HuH-7.5 (cell line): ENCODE measurements around the gene ATP1A3.
"Not testable (repeated sequence)": the region's sequence is repeated elsewhere in the genome, so short reads cannot be mapped to it uniquely, and the experiment has no call there.

ENCODE experiments used
- DNase-seq: peaks from one replicate; pipeline ENCODE4 v3.0.0; 2011; ENCODE audit warnings: low spot score

The ATP1A3 gene

GRCh38 chr19:42010245-42011126, 16.5 kb upstream of the ATP1A3 start:
- no peak for DNase-seq

- DNase-seq: no peak
These were observed 12.5 kb upstream of the ATP1A3 start for GRCh38 chr19:42006569-42006968.

- DNase-seq: no peak
These were observed 11.5 kb upstream of the ATP1A3 start for GRCh38 chr19:42005504-42005903.

GRCh38 chr19:42003506-42004294, 9.7 kb upstream of the ATP1A3 start:
- no peak for DNase-seq

- no peak for DNase-seq
These were observed 5.8 kb upstream of the ATP1A3 start for GRCh38 chr19:41999878-42000208.

GRCh38 chr19:41999071-41999877, 5.2 kb upstream of the ATP1A3 start:
- no peak for DNase-seq

GRCh38 chr19:41998246-41999020, 4.4 kb upstream of the ATP1A3 start:
- peak; percentile 83 for DNase-seq

- no peak for DNase-seq
These were observed 3.8 kb upstream of the ATP1A3 start for GRCh38 chr19:41997851-41998229.

GRCh38 chr19:41997121-41997850, 3.3 kb upstream of the ATP1A3 start:
- peak; percentile 93 for DNase-seq

- no peak for DNase-seq
These were observed 2.1 kb upstream of the ATP1A3 start for GRCh38 chr19:41995959-41996797.

GRCh38 chr19:41994994-41995958, 1.2 kb upstream of the ATP1A3 start:
- no peak for DNase-seq

- DNase-seq: no peak
These were observed 516 bp upstream of the ATP1A3 start for GRCh38 chr19:41994521-41994971.

GRCh38 chr19:41991925-41992569, 2.0 kb downstream of the ATP1A3 start:
- DNase-seq: not testable (repeated sequence)

GRCh38 chr19:41991025-41991424, 3.0 kb downstream of the ATP1A3 start:
- DNase-seq: no peak

- DNase-seq: no peak
These were observed 3.4 kb downstream of the ATP1A3 start for GRCh38 chr19:41990615-41991014.

GRCh38 chr19:41990028-41990427, 4.0 kb downstream of the ATP1A3 start:
- no peak for DNase-seq

- DNase-seq: no peak
These were observed 5.1 kb downstream of the ATP1A3 start for GRCh38 chr19:41988947-41989346.

GRCh38 chr19:41987141-41987860, 6.7 kb downstream of the ATP1A3 start:
- no peak for DNase-seq
